Fibroblast of skin of right quadriceps (primary cell): ENCODE measurements around the gene TTC31.

Source experiments
- DNase-seq: peaks from one replicate; pipeline ENCODE4 v3.0.0-alpha.2; 2013

The TTC31 gene

GRCh38 chr2:74527741-74528140 lies 44.9 kb downstream of the TTC31 start:
- no peak for DNase-seq

- no peak for DNase-seq
Measured at GRCh38 chr2:74528600-74529356, 45.9 kb downstream of the TTC31 start.

- DNase-seq, result peak; percentile 99
Measured at GRCh38 chr2:74529357-74530238, 46.7 kb downstream of the TTC31 start, which contains the start of the genes AUP1 and HTRA2. AUP1 (minus strand) TSS chr2:74529706; CDS start chr2:74529629, 77 bp downstream. HTRA2 (plus strand) TSS chr2:74529933; CDS start chr2:74530007, 74 bp downstream.

- DNase-seq, result no peak
Measured at GRCh38 chr2:74530239-74531187, 47.6 kb downstream of the TTC31 start.

- DNase-seq, result no peak
Measured at GRCh38 chr2:74531666-74532065, 48.8 kb downstream of the TTC31 start.

GRCh38 chr2:74532222-74532621 lies 49.3 kb downstream of the TTC31 start:
- peak; percentile 51 for DNase-seq

- DNase-seq, result no peak
Measured at GRCh38 chr2:74533464-74533863, 50.6 kb downstream of the TTC31 start.

GRCh38 chr2:74534411-74534810 lies 51.5 kb downstream of the TTC31 start:
- no peak for DNase-seq

GRCh38 chr2:74535440-74535965 lies 52.6 kb downstream of the TTC31 start:
- no peak for DNase-seq

- DNase-seq, result no peak
Measured at GRCh38 chr2:74536166-74536950, 53.5 kb downstream of the TTC31 start.

GRCh38 chr2:74537140-74537539 lies 54.3 kb downstream of the TTC31 start:
- DNase-seq, result no peak

- DNase-seq, result no peak
Measured at GRCh38 chr2:74538881-74539339, 56.0 kb downstream of the TTC31 start.

GRCh38 chr2:74540291-74540690 lies 57.4 kb downstream of the TTC31 start:
- DNase-seq, result no peak

GRCh38 chr2:74542978-74543377 lies 60.1 kb downstream of the TTC31 start:
- no peak for DNase-seq
